ENCODE results near the gene ZDHHC14.
"Not testable (repeated sequence)": the region's sequence is repeated elsewhere in the genome, so short reads cannot be mapped to it uniquely, and the experiment has no call there.

Gene ZDHHC14

DNA sequence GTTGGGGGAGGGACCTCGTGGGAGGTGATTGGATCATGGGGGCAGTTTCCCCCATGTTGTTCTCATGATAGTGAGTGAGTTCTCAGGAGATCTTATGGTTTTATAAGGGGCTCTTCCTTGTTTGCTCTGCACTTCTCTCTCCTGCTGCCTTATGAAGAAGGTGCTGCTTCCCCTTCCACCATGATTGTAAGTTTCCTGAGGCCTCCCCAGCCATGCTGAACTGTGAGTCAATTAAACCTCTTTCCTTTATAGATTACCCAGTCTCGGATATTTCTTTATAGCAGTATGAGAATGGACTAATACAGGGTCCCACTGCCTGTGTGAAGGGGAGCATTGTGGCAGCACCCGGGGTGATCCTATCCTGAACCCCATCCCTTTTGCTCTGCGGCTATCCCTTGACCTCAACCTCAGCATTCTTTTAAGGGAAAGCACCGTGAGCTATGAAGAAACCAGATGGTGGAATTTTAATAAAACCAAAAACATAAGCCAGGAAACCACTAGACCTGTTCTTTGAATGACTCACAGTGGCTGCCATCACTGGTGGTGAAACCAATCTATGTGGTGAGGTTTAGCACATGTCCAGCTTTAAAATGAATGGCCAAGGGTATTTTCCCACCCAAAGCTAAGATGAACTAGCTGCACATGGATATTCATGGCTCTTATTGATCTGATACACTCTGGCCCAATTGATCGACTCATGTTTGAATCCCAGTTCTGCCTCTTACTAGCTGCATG is 62.2 kb downstream of the ZDHHC14 start:
- no peak for DNase-seq (ENCODE audit: low read depth, low spot score)

DNA sequence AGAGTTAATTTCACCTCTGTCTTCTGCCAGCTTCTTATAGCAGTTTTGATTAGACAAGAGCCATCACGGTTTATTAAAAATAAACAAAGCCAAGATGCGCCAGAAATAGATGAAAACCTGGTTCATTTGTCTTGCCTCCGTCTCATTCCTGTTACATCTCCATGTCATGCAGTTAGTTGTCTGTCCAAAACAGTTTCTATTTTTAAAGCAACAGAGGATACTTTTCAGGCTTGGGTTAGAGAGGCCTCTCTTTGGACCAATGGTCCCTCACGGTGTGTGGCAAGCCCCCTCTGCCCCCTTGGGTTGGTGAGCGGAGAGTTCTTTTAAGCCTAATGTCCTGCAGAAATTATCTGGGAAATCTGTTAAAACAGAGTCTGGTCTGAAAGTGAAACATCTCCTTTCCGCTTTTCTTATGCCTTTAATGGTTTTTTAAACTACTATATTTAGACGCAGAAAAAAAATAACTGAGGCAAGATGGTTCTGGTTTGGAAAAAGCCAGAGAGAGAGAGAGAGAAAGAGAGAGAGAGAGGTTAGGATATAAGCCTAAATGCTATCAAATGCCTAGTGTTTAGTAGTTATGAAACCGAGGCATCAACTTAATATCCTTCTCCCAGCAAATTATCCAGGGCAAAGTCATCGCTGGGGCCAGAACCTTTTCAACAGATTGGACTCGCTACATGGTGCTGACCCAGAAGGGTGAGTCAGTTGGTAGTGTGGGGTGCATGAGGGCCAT is 64.5 kb downstream of the ZDHHC14 start:
- DNase-seq (ENCODE audit: low read depth, low spot score), result no peak

DNA sequence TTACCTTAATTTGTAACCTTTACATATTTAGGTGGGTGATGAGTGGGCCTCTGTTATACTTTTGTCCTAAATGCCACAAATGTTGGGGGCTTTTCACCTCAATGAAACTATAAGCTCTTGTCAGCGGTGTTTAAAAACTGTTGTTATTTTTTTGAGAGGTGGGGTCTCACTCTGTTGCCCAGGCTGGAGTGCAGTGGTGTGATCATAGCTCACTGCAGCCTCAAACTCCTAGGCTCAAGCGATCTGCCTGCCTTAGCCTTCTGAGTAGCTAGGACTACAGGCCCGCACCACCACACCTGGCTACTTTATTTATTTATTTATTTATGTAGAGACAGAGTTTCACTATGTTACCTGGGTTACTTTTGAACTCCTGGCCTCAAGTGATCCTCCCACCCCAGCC is 66.7 kb downstream of the ZDHHC14 start:
- DNase-seq (ENCODE audit: low read depth, low spot score), result no peak

GRCh38 chr6:157449610-157450009 is 68.6 kb downstream of the ZDHHC14 start:
- peak; percentile 16 for DNase-seq (ENCODE audit: low read depth, low spot score)

- no peak for DNase-seq (ENCODE audit: low read depth, low spot score)
Measured at GRCh38 chr6:157450931-157451742, 70.1 kb downstream of the ZDHHC14 start.

DNA sequence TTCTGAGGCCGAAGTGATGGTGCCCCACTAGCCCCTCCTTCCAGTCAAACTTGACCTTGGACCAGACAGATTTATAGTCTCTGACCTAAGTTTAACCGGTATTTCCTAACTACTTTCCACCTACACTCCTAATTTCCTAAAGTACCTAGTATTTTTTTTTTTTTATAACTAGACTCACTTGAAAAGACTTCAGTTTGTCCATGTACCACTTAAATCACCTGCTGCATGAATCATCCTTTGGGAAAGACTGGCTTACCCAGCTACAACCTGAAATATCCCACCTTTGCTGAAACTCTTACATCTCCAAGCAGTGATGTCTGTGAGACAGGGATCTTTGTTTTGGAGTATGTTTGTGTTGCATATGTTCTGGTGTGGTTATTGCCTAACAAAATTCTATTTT is 71.1 kb downstream of the ZDHHC14 start:
- DNase-seq (ENCODE audit: low read depth, low spot score), result no peak

DNA sequence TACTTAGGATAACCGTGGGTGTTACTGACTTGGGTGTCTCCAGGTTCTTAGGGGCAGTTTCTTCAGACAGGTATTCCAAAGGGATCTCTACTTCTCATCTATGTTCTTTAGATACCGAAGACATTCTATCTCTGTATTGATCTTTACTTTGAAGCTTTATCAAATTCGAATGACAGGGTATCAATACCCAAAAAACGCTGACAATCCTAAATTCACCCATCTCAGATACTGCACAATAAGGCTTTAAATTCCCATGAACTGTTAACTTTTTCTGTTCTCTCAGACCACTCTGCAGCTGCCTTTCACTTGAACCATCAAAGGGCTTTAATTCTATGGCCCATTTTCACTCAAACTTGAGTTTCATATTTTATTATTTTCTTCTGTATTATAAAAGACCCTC is 72.1 kb downstream of the ZDHHC14 start:
- DNase-seq (ENCODE audit: low read depth, low spot score), result no peak

- DNase-seq (ENCODE audit: low read depth, low spot score), result no peak
Measured at GRCh38 chr6:157453978-157454377, 73.0 kb downstream of the ZDHHC14 start.

GRCh38 chr6:157454762-157455714 is 74.0 kb downstream of the ZDHHC14 start:
- DNase-seq (ENCODE audit: low read depth, low spot score), result no peak

- DNase-seq (ENCODE audit: low read depth, low spot score), result no peak
Measured at GRCh38 chr6:157455731-157456523, 74.9 kb downstream of the ZDHHC14 start.

GRCh38 chr6:157456524-157456829 is 75.5 kb downstream of the ZDHHC14 start:
- DNase-seq (ENCODE audit: low read depth, low spot score), result no peak

DNA sequence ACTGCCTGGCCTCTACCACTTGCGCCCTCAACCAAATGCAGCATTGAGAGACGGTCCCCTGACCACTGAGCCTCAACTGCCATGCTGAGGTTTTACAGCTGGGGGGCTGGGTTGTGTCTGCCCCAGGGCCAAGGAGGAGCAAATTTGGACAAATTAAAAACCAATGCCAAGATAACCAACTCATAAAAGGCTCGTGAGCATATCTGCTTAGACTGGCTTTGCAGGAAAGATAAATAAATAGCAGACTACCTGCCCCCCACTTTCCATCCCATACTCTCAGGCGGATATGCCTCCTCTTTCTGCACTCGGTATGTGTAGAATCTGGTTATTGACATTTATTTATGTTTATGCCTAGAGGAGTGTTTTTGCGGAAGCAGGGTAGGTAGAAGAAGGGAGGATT is 76.8 kb downstream of the ZDHHC14 start:
- DNase-seq (ENCODE audit: low read depth, low spot score), result no peak

DNA sequence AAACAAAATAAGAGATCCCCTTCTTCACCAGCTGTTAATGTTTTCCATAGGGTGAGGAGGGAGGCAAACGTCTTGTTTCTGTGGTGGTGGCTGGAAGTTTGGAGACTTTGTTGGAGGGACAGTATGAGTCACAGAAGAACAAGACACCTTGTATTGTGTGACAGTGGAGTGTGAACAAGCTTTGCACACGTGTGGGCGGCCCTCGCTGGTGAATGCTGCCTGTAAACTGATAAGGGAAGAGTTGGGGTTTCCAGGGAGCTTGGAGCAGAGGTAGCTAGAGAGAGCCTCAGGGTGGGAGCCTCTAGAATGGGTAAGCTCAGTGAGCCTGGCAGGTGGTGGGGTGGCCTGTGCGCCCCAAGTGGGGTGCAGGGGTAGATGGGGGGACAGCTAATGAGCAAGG is 78.3 kb downstream of the ZDHHC14 start:
- DNase-seq (ENCODE audit: low read depth, low spot score), result no peak

GRCh38 chr6:157460182-157460999 is 79.4 kb downstream of the ZDHHC14 start:
- no peak for DNase-seq (ENCODE audit: low read depth, low spot score)

DNA sequence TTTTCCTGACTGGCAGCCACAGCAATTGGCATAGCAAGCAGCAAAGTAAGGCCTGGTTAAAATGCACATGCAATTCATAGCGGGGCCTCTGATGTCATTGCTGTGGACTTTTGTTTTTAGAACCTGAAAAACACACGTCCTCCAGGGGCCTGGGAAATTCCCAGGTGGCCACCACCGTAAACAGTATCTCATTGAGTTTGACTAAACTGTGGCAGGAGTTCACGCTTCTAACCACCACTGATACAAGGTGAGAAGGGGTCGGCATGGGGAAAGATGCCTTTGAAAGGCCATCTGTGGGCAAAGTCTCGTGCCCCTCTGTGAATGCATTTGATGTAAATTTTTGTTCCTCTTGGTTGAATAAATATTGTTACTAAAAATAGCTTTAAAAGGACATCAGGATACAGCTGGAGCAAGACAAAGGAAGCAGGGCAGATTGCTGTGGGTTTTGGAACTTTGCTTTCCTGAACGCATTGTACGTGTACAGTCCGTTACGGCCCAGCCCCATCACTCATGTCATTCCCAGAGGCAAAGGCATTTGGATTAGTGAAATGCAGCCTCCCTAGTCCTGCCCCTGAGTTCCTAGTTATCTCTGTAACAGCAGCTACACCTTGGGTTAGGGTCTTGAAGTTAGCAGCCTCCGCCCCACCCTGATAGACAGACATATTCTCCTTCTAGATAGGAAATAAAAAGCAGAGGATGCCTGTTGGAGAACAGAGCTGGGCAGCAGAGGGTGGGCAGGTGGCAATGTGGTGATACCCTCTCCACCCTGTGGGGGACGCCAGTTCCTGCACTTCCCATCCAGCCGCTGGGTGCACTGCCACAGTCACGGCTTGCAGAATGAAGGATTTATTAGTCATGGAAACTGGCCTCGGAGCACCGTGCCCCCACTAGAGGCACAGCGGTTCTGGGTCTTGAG is 80.3 kb downstream of the ZDHHC14 start:
- peak; percentile 25 for DNase-seq (ENCODE audit: low read depth, low spot score)

GRCh38 chr6:157462956-157463742 is 82.2 kb downstream of the ZDHHC14 start:
- DNase-seq (ENCODE audit: low read depth, low spot score), result no peak

DNA sequence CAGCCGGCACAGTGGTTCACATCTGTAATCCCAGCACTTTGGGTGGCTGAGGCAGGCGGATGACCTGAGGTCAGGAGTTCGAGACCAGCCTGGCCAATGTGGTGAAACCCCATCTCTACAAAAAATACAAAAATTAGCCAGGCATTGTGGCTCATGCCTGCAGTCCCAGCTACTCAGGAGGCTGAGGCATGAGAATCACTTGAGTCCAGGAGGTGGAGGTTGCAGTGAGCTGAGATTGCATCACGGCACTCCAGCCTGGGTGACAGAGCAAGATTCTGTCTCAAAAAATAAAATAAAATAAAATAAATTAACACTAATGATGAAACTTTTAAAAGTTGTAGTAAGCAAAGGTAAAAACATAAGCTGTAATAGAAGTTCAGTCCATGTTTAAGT is 82.7 kb downstream of the ZDHHC14 start:
- DNase-seq (ENCODE audit: low read depth, low spot score), result not testable (repeated sequence)

Data from brain pericyte (primary cell).